Sigmoid colon (tissue), 4 donors: ENCODE measurements around the gene ADAMTS17.

Experiments
- EP300 ChIP-seq, 4 donors: sonication (generic); formaldehyde crosslinking; IDR thresholded peaks; one replicate each; pipeline ENCODE4 v1.6.1; 2017; ENCODE audit warnings: antibody characterized with exemption in 4 of 4
- POLR2A ChIP-seq, 2 donors: fragments of 450-650 bp; IDR thresholded peaks; one replicate each; pipeline ENCODE4 v1.6.1; 2016; ENCODE audit warnings: antibody characterized with exemption in 2 of 2, mild to moderate bottlenecking in 2 of 2, moderate library complexity in 2 of 2
- POLR2AphosphoS5 ChIP-seq, 4 donors: sonication (generic); formaldehyde crosslinking; IDR thresholded peaks; one replicate each; pipeline ENCODE4 v1.6.1; 2017; ENCODE audit warnings: antibody characterized with exemption in 4 of 4
- TF ChIP-seq, protein P1 (sequence below), 4 experiments: fragments of 450-650 bp in 3 of 4; fragments of 200-600 bp in 1 of 4; IDR thresholded peaks; one replicate each; pipeline ENCODE4 v1.5.1; 2016 to 2019; ENCODE audit warnings: antibody characterized with exemption in 4 of 4, mild to moderate bottlenecking in 3 of 4, moderate library complexity in 2 of 4

DNA sequence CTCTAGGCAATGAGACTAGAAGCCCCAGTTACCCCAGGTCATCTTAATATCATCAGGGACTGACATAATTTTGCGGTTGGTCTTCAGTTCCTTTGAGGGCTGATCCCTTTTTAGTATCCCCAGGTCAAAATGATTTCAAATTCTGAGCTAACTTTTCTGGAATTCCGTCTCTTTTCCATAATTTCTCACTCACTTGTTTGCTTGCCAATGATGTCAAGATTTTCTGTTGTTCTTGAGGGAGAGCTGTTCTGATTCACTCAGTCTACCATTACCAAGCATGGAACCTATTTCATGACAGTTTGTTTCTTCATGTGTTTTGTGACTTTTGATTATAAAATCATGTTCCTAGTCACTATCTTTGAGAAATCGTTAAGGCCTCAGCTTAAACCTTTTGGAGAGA is 418.1 kb downstream of the ADAMTS17 start:
- no peak for TF ChIP-seq POLR2A (IDR thresholded peaks at IDR 0.05)
- TF ChIP-seq, protein P1, sequence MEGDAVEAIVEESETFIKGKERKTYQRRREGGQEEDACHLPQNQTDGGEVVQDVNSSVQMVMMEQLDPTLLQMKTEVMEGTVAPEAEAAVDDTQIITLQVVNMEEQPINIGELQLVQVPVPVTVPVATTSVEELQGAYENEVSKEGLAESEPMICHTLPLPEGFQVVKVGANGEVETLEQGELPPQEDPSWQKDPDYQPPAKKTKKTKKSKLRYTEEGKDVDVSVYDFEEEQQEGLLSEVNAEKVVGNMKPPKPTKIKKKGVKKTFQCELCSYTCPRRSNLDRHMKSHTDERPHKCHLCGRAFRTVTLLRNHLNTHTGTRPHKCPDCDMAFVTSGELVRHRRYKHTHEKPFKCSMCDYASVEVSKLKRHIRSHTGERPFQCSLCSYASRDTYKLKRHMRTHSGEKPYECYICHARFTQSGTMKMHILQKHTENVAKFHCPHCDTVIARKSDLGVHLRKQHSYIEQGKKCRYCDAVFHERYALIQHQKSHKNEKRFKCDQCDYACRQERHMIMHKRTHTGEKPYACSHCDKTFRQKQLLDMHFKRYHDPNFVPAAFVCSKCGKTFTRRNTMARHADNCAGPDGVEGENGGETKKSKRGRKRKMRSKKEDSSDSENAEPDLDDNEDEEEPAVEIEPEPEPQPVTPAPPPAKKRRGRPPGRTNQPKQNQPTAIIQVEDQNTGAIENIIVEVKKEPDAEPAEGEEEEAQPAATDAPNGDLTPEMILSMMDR (IDR thresholded peaks at IDR 0.05) = no peak
- no peak for TF ChIP-seq POLR2AphosphoS5 (IDR thresholded peaks at IDR 0.05)
- TF ChIP-seq EP300 (IDR thresholded peaks at IDR 0.05) = no peak
